M059J (cell line): Measurements from ENCODE around the gene HLA-DOA. TPM values are rescaled to one million over a fixed set of nuclear protein-coding genes. Genes with fewer than 3 reads are reported as not detected.

Experiments
- DNase-seq: peaks from one replicate; pipeline ENCODE4 v3.0.0-alpha.2; 2012; ENCODE audit warnings: low read depth
- total RNA-seq: library from RNA; depleted of rRNA; stranded (reverse); fragments of >200 nt; shearing (Covaris generic); gene quantifications from 2 replicates; pipeline ENCODE4 v1.2.3, GENCODE V29; 2014; rRNA removed

HLA-DOA gene
- total RNA-seq, 1 experiment from 2014 or later = not detected

DNA sequence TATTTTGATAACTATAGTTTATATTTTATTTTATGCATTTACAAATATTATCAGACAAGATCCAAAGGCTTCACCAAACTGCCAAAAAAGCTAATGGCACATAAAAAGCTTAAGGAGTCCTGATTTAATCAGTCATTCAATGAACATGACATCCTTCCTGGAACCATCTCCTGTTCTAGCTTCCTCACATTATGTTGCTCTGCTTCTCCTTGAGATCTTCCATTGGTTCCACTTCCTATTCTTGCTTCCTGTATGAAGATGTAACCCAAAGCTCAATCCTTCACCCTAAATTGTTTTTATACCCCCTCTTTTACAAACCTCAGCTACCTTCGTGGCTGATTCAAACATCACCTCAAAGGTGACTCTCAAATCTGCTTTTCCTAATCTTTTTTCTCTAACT lies 45.5 kb downstream of the HLA-DOA start:
- DNase-seq = no peak

GRCh38 chr6:32962213-32962826 lies 47.1 kb downstream of the HLA-DOA start:
- DNase-seq = no peak

DNA sequence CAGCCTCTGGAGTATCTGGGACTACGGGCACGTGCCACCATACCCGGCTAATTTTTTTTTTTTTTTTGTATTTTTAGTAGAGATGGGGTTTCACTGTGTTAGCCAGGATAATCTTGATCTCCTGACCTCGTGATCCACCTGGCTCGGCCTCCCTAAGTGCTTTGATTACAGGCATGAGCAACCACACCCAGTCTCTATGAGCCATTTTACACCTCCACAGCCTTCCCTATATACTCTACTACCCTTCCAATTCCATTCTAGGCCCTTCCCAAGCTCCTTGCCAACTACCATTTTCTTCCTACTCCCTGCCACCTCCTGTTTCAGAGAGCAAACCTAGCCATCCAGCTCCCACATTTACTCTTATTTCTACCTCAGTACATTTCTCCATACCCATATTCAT lies 48.8 kb downstream of the HLA-DOA start:
- no peak for DNase-seq

GRCh38 chr6:32956176-32956575 lies 53.2 kb downstream of the HLA-DOA start:
- DNase-seq = no peak

DNA sequence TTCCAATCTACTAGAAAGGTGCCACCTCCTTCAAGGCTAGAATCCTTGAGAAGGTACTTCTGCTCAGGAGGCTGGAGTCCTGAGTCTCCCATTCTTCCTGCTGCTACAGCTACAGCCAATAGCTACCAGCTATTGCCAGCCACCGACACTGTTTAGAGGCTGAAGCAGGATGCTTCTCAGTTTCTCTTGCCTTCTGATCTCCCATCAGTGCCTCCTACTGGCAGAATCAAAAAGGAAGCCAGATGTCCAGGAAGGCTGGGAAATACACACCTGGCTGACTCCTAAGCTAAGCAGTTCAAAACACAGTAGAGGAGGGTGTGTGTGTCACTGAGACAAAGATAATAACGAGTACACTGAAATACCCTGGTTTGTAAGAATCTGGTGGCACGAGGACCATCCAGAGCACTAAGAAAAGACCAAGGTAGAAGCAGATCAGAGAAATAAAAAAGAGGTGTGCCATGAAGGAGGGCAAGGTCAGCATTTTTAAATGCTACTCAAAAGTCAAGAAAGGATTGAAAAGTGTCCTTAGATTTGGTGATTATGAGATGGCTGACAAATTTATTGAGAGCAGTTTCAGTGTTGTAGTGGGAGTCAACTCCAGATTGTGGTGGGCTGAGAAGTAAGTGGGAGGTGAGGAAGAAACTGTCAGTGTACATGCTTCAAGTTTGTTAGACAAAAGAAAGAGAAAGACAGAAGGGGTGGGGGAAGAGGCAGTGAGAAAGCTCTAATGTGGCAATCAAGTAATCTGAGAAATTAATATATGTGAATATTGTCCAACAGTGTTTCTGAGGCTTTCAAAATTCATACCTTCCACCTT lies 54.2 kb downstream of the HLA-DOA start:
- peak; percentile 37 for DNase-seq

DNA sequence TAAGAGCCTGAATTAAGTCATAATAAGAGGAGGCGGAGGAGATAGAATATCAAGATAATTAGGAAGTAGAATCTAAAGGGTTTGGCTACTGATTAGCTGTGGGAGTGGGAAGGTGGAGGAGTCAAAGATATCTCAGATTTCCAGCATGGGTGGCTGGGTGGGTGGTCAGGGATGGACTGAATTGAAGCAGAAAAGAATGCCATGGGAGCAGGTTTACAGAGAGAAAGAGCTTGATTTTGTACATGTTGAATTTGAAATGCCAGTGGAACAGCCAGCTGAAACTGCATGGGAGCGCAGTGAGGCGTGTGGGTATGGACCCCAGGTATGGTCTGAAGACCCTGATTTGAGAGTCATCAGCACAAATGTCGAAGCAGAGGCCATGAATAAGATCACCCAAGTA lies 55.1 kb downstream of the HLA-DOA start:
- DNase-seq = no peak

Other genes starting within 250 kb of the HLA-DOA start
- not detected in 2 replicates for gene HLA-DQB2, start 246.1 kb downstream of the HLA-DOA start, total RNA-seq
- gene HLA-DOB, start 192.6 kb downstream of the HLA-DOA start, total RNA-seq = 5.7 and 6.3 TPM in 2 replicates
- 45.6 and 67.8 TPM in 2 replicates for gene TAP2, start 170.9 kb downstream of the HLA-DOA start, total RNA-seq
- gene PSMB8, start 165.5 kb downstream of the HLA-DOA start, total RNA-seq = 350 and 427 TPM in 2 replicates
- 356 and 472 TPM in 2 replicates for gene TAP1, start 155.9 kb downstream of the HLA-DOA start, total RNA-seq
- gene PSMB9, start 155.4 kb downstream of the HLA-DOA start, total RNA-seq = 339 and 412 TPM in 2 replicates
- 5.1 and 8.3 TPM in 2 replicates for gene HLA-DMB, start 68.6 kb downstream of the HLA-DOA start, total RNA-seq
- gene HLA-DMA, start 56.5 kb downstream of the HLA-DOA start, total RNA-seq = 11.4 and 12.3 TPM in 2 replicates
- 148 and 223 TPM in 2 replicates for gene BRD2, start 41.0 kb downstream of the HLA-DOA start, total RNA-seq
- gene HLA-DPA1, start 64.1 kb upstream of the HLA-DOA start, total RNA-seq = 1.3 and 2.0 TPM in 2 replicates
- not detected in 2 replicates for gene HLA-DPB1, start 66.4 kb upstream of the HLA-DOA start, total RNA-seq
- gene COL11A2, start 182.9 kb upstream of the HLA-DOA start, total RNA-seq = 0.02 TPM in 1 of 2 replicates, not detected in the other
- gene RXRB, start 191.1 kb upstream of the HLA-DOA start, total RNA-seq = 18.4 and 28.7 TPM in 2 replicates
- 140 and 234 TPM in 2 replicates for gene SLC39A7, start 191.3 kb upstream of the HLA-DOA start, total RNA-seq
- 0.32 TPM in 1 of 2 replicates, not detected in the other for gene HSD17B8, start 195.1 kb upstream of the HLA-DOA start, total RNA-seq
- gene RING1, start 198.9 kb upstream of the HLA-DOA start, total RNA-seq = 44.2 and 48.5 TPM in 2 replicates